ENCODE results near the gene SLF2.

Gene SLF2

DNA sequence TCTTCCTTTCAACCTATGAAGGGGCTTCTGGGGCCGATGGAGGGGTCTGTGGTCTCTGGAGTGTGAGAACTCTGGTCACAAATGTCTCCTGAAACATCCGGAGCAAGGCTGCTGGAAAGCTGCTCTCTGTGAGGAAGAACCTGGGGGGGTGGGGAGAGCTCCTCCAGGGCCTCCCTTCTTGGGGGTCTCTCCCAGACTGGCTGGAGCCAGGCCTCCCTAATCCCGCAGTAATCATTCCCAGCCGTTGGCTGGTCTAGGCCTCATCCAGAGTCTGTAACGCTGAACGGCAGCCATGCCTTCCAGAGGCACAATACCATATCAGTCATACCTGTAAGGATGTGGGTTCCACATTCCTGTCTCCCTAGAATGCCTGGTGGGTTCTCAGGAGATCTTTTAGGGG lies 82.4 kb downstream of the SLF2 start (continued):
- no peak for TF ChIP-seq TCF4 (CRISPR knock-in tag; IDR thresholded peaks at IDR 0.05; ENCODE audit: borderline replicate concordance)
- TF ChIP-seq ZNF70 (CRISPR knock-in tag; IDR thresholded peaks at IDR 0.05) = no peak
- TF ChIP-seq GLIS3 (CRISPR knock-in tag; IDR thresholded peaks at IDR 0.05) = no peak
- TF ChIP-seq, protein P1, sequence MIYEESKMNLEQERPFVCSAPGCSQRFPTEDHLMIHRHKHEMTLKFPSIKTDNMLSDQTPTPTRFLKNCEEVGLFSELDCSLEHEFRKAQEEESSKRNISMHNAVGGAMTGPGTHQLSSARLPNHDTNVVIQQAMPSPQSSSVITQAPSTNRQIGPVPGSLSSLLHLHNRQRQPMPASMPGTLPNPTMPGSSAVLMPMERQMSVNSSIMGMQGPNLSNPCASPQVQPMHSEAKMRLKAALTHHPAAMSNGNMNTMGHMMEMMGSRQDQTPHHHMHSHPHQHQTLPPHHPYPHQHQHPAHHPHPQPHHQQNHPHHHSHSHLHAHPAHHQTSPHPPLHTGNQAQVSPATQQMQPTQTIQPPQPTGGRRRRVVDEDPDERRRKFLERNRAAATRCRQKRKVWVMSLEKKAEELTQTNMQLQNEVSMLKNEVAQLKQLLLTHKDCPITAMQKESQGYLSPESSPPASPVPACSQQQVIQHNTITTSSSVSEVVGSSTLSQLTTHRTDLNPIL (CRISPR knock-in tag; IDR thresholded peaks at IDR 0.05; ENCODE audit: low read depth) = no peak

DNA sequence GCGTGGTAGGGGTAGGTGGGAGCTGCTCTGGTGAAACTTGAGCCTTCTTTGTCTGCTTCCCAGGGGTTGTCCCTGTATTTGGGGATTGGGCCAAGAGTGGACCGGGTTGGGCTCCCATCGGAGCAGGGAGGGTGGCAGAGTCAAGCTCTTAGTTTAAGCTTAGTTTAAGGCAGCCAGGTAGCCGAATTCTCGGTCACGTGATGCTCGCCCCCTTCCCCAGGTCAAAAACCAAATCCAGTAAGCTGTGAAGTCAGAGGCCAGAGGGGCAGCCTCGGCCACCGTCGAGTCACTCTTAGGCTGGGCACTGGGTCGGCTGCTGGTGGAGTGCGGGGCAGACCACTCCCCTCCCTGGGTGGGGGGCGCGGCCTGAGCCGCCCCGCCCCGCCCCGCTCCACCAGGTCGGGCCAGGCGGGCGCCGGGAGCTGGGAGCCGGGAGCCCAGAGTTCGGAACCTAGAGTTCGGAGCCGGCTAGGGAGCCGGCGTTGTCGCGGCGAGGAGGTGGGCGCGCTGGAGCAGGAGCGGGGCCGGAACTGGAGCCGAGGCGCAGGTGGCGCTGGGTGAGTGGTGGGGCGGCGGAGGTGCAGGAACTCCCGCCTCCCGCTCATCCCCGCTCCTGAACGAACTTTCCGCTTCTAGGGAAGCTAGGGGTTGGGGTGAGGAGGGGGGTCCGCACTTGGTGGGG lies 84.1 kb downstream of the SLF2 start:
- peak; percentile 12 for ATAC-seq
- no peak for TF ChIP-seq GLIS3 (CRISPR knock-in tag; IDR thresholded peaks at IDR 0.05)
- no peak for TF ChIP-seq ARNTL (CRISPR knock-in tag; IDR thresholded peaks at IDR 0.05; ENCODE audit: borderline replicate concordance, low read depth)
- no peak for TF ChIP-seq OSR1 (CRISPR knock-in tag; IDR thresholded peaks at IDR 0.05)
- TF ChIP-seq CSDC2 (CRISPR knock-in tag; IDR thresholded peaks at IDR 0.05) = no peak
- TF ChIP-seq PPARA (CRISPR knock-in tag; IDR thresholded peaks at IDR 0.05; ENCODE audit: borderline replicate concordance) = no peak
- no peak for TF ChIP-seq ZNF8 (CRISPR knock-in tag; IDR thresholded peaks at IDR 0.05)
- TF ChIP-seq BACH2 (CRISPR knock-in tag; IDR thresholded peaks at IDR 0.05; ENCODE audit: borderline replicate concordance) = no peak
- TF ChIP-seq, protein P2, sequence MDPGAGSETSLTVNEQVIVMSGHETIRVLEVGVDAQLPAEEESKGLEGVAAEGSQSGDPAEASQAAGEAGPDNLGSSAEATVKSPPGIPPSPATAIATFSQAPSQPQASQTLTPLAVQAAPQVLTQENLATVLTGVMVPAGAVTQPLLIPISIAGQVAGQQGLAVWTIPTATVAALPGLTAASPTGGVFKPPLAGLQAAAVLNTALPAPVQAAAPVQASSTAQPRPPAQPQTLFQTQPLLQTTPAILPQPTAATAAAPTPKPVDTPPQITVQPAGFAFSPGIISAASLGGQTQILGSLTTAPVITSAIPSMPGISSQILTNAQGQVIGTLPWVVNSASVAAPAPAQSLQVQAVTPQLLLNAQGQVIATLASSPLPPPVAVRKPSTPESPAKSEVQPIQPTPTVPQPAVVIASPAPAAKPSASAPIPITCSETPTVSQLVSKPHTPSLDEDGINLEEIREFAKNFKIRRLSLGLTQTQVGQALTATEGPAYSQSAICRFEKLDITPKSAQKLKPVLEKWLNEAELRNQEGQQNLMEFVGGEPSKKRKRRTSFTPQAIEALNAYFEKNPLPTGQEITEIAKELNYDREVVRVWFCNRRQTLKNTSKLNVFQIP (CRISPR knock-in tag; IDR thresholded peaks at IDR 0.05; ENCODE audit: borderline replicate concordance, low read depth) = no peak
- TF ChIP-seq TCF4 (CRISPR knock-in tag; IDR thresholded peaks at IDR 0.05; ENCODE audit: borderline replicate concordance) = no peak
- TF ChIP-seq, protein P1 (CRISPR knock-in tag; IDR thresholded peaks at IDR 0.05; ENCODE audit: low read depth) = no peak
- no peak for TF ChIP-seq TOX (CRISPR knock-in tag; IDR thresholded peaks at IDR 0.05; ENCODE audit: borderline replicate concordance)
- TF ChIP-seq, protein P3, sequence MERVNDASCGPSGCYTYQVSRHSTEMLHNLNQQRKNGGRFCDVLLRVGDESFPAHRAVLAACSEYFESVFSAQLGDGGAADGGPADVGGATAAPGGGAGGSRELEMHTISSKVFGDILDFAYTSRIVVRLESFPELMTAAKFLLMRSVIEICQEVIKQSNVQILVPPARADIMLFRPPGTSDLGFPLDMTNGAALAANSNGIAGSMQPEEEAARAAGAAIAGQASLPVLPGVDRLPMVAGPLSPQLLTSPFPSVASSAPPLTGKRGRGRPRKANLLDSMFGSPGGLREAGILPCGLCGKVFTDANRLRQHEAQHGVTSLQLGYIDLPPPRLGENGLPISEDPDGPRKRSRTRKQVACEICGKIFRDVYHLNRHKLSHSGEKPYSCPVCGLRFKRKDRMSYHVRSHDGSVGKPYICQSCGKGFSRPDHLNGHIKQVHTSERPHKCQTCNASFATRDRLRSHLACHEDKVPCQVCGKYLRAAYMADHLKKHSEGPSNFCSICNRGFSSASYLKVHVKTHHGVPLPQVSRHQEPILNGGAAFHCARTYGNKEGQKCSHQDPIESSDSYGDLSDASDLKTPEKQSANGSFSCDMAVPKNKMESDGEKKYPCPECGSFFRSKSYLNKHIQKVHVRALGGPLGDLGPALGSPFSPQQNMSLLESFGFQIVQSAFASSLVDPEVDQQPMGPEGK (CRISPR knock-in tag; IDR thresholded peaks at IDR 0.05; ENCODE audit: borderline replicate concordance) = no peak
- TF ChIP-seq, protein P4, sequence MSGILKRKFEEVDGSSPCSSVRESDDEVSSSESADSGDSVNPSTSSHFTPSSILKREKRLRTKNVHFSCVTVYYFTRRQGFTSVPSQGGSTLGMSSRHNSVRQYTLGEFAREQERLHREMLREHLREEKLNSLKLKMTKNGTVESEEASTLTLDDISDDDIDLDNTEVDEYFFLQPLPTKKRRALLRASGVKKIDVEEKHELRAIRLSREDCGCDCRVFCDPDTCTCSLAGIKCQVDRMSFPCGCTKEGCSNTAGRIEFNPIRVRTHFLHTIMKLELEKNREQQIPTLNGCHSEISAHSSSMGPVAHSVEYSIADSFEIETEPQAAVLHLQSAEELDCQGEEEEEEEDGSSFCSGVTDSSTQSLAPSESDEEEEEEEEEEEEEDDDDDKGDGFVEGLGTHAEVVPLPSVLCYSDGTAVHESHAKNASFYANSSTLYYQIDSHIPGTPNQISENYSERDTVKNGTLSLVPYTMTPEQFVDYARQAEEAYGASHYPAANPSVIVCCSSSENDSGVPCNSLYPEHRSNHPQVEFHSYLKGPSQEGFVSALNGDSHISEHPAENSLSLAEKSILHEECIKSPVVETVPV (CRISPR knock-in tag; IDR thresholded peaks at IDR 0.05) = no peak
- TF ChIP-seq ZNF565 (CRISPR knock-in tag; conservative IDR thresholded peaks at IDR 0.05; ENCODE audit: low read depth) = no peak
- TF ChIP-seq ZFP30 (CRISPR knock-in tag; IDR thresholded peaks at IDR 0.05) = no peak
- no peak for TF ChIP-seq ISL1 (CRISPR knock-in tag; IDR thresholded peaks at IDR 0.05)
- TF ChIP-seq, protein P5, sequence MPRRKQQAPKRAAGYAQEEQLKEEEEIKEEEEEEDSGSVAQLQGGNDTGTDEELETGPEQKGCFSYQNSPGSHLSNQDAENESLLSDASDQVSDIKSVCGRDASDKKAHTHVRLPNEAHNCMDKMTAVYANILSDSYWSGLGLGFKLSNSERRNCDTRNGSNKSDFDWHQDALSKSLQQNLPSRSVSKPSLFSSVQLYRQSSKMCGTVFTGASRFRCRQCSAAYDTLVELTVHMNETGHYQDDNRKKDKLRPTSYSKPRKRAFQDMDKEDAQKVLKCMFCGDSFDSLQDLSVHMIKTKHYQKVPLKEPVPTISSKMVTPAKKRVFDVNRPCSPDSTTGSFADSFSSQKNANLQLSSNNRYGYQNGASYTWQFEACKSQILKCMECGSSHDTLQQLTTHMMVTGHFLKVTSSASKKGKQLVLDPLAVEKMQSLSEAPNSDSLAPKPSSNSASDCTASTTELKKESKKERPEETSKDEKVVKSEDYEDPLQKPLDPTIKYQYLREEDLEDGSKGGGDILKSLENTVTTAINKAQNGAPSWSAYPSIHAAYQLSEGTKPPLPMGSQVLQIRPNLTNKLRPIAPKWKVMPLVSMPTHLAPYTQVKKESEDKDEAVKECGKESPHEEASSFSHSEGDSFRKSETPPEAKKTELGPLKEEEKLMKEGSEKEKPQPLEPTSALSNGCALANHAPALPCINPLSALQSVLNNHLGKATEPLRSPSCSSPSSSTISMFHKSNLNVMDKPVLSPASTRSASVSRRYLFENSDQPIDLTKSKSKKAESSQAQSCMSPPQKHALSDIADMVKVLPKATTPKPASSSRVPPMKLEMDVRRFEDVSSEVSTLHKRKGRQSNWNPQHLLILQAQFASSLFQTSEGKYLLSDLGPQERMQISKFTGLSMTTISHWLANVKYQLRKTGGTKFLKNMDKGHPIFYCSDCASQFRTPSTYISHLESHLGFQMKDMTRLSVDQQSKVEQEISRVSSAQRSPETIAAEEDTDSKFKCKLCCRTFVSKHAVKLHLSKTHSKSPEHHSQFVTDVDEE (CRISPR knock-in tag; IDR thresholded peaks at IDR 0.05) = no peak
- TF ChIP-seq ZFP3 (CRISPR knock-in tag; IDR thresholded peaks at IDR 0.05) = no peak
